GM13976 (cell line): ENCODE data around the gene PSMA6.

ENCODE experiments used
- DNase-seq: peaks from one replicate; pipeline ENCODE4 v3.0.0; 2012; ENCODE audit warnings: low spot score
- CTCF ChIP-seq: IDR thresholded peaks from 2 replicates; pipeline ENCODE4 v1.5.1; 2012; ENCODE audit warnings: borderline replicate concordance, mild to moderate bottlenecking; ENCODE audit not compliant: insufficient read depth; ENCODE audit errors: extremely low read depth, missing control alignments, control extremely low read depth
- in situ Hi-C: fragments of 300-500 bp; cut with MboI; formaldehyde crosslinking; loops from one replicate; pipeline ENCODE4 v1.12.0; 2022; ENCODE audit warnings: low sequenced_read_pairs, mixed read lengths, inconsistent platforms; ENCODE audit not compliant: unreplicated experiment

The PSMA6 gene

GRCh38 chr14:35281341-35281740 is 10.8 kb upstream of the PSMA6 start:
- DNase-seq, result no peak
- in situ Hi-C loops, result no loop called here
- TF ChIP-seq CTCF, result no peak

GRCh38 chr14:35284506-35284905 is 7.7 kb upstream of the PSMA6 start:
- DNase-seq, result no peak
- TF ChIP-seq CTCF, result no peak
- in situ Hi-C loops, result no loop called here

DNA sequence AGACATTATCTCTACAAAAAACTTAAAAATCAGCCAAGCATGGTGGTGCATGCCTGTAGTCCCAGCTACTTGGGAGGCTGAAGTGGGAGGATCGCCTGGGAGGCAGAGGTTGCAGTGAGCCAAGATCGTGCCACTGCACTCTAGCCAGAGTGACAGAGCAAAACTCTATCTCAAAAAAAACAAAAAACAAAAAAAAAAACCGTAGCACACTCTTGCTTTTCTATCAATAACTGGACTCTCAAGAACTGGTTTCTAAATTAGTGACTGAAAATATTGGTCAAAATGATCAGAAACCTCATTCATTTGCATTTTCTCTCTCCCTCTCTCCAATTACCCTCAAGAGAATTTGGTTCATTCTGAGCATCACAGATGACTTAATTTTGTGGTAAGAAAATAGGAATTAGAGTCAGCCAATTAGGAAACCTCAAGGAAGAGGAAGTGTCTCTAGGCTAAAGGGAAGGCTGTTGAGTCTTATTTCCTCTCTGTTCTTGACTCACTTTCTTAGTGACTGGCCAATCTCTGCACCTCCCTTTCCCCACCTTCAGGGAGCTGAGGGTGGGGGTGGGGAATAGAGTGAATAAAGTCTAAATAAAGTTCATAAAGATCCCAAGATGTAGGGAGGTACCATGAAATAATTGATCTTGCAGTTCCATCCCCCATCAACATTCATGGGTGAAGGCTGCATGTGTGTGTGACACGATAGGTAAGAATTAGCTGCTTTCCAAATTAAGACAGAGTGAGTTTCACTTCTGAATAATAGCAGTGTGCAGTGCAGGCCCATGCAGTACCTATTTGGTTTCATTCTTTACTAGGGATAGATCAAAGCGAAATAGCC is 6.8 kb upstream of the PSMA6 start:
- in situ Hi-C loops, result no loop called here

DNA sequence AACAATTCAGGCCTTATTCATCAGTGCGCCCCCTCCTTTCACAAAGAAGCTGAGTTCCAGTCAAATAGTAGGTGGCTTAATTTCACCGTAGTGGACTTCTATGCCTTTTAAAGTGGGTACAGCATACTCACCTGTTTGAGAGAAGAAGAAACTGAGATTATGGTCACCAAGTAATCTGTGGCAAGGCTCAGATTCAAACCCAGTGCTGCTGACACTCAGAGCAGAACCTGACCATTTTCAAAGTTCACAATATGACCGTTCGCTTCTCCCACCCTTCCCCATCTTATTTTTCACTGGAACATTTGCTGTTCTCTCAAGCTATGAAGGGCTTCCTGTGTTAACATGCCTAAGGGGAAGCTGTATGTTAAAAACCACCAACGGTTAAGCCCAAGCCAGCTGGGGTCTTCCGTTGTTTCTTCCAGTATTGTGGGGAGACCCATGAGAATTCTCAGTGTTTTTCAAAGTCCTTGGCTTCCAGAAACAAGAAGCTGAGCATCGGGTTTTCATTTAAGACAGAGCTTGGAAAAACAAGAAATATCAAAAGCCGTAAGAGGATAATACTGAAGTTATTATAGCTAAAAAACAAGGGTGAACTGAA is 6.1 kb upstream of the PSMA6 start:
- no peak for DNase-seq
- in situ Hi-C loops, result no loop called here
- no peak for TF ChIP-seq CTCF

More for the DNA sequence above, 6.8 kb upstream of the PSMA6 start:
- TF ChIP-seq CTCF, result no peak
- peak; percentile 71 for DNase-seq

DNA sequence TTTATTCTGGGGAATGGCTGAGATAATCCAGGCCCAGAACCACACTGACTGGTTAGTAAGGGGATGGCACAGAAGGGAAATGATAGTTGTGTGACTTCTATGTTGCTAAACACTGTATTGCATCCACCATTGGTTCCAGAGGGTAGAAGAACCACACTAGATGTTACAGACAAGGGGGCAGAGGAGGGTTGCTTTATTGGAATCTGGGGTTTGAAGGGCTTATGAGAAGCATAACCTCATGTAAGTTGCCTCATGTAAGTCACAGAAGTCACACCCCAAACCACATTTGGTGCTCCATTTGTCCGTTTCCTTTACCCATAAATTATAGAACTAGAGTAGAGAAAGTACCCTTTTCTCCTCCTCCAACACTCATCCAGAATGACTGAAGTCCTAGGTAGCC is 5.5 kb upstream of the PSMA6 start:
- in situ Hi-C loops, result no loop called here
- DNase-seq, result no peak
- no peak for TF ChIP-seq CTCF

- TF ChIP-seq CTCF, result no peak
- in situ Hi-C loops, result no loop called here
Observed at GRCh38 chr14:35287431-35288013, 4.7 kb upstream of the PSMA6 start.

More at GRCh38 chr14:35287431-35288013, 4.7 kb upstream of the PSMA6 start:
- no peak for DNase-seq
